ENCODE results near the gene TAS2R40. TPM values are rescaled to one million over a fixed set of nuclear protein-coding genes. Genes with fewer than 3 reads are reported as not detected.
"Not testable (repeated sequence)": the region's sequence is repeated elsewhere in the genome, so short reads cannot be mapped to it uniquely, and the experiment has no call there.

TAS2R40 gene
- polyA plus RNA-seq, 1 donor from 2014 or later: not detected

DNA sequence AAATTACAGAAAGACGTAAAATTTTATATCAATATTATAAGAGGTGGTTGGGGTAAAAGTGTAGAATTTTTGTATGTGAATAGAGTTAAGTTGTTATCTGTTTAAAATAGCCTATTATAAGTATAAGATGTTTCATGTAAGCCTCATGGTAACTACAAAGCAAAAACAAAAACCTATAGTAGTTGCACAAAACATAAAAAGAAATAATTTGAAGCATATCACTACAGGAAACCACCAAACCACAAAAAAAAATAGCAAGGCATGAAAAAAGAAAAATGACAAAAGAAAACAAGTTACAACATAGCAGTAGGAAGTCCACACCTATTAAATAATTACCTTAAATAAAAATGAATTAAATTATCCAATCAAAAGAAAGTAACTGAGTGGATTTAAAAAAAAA is 29.0 kb downstream of the TAS2R40 start:
- peaks cover 1 to 12% (median 9%) of the 10 kb centered on the region in 3 donors for H3K9me3 Mint-ChIP-seq
- peaks cover 1% of the 10 kb centered on the region for H3K27me3 Mint-ChIP-seq
- peaks cover 40 to 57% (median 49%) of the 10 kb centered on the region in 3 donors for H3K4me1 Mint-ChIP-seq
- peaks cover 13% of the 10 kb centered on the region for H3K36me3 Mint-ChIP-seq
- peak overlapping the region in 3 of 4 donors; percentile 10 to 87 (median 31) for H3K4me3 Mint-ChIP-seq
- H3K27ac Mint-ChIP-seq: peak overlapping the region in 2 of 3 donors; percentile 47 to 79

DNA sequence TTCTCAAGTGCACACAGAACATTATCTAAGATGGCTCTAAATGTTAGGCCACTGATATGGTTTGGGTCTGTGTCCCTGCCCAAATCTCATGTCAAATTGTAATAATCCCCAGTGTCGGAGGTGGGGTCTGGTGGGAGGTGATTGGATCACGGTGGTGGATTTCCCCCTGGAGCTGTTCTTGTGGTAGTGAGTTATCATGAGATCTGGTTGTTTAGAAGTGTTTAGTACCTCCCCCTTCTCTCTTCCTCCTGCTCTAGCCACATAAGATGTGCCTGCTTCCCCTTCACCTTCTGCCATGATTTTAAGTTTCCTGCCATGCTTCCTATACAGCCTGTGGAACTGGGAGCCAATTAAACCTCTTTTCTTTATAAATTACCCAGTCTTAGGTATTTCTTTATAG is 30.2 kb downstream of the TAS2R40 start:
- Mint-ChIP-seq H3K9me3 (peaks cover 1 to 12% (median 9%) of the 10 kb centered on the region in 3 donors), H3K4me3 (peak overlapping the region in 3 of 4 donors; percentile 1 to 65 (median 9)), H3K27me3 (peaks cover under 1% of the 10 kb centered on the region), H3K36me3 (peaks cover 13% of the 10 kb centered on the region), H3K4me1 (peaks cover 49 to 56% (median 50%) of the 10 kb centered on the region in 3 donors), H3K27ac (peak overlapping the region; percentile 24 to 79 (median 32))

DNA sequence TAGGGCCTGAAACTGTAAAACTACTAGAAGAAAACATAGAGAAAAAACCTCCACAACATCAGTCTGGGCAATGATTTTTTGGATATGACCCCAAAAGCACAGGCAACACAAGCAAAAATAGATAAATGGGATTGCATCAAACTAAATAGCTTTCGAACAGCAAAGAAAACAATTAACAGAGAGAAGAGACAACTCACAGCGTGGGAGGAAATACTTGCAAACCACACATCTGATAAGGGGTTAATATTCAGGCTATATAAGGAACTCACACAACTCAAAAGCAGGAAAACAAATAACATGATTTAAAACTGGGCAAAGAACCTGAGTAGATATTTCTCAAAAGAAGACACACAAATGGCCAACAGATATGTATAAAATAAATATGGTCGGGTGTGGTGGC is 33.7 kb downstream of the TAS2R40 start:
- peaks cover 56 to 67% (median 61%) of the 10 kb centered on the region in 3 donors for H3K4me1 Mint-ChIP-seq
- H3K27me3 Mint-ChIP-seq: no peaks in the 10 kb centered on the region
- H3K9me3 Mint-ChIP-seq: peaks cover 1 to 7% (median 5%) of the 10 kb centered on the region in 3 donors
- peak overlapping the region; percentile 89 to 95 (median 94) for H3K27ac Mint-ChIP-seq
- H3K36me3 Mint-ChIP-seq: peaks cover 8% of the 10 kb centered on the region
- peak overlapping the region in 2 of 4 donors; percentile 6 to 44 for H3K4me3 Mint-ChIP-seq

DNA sequence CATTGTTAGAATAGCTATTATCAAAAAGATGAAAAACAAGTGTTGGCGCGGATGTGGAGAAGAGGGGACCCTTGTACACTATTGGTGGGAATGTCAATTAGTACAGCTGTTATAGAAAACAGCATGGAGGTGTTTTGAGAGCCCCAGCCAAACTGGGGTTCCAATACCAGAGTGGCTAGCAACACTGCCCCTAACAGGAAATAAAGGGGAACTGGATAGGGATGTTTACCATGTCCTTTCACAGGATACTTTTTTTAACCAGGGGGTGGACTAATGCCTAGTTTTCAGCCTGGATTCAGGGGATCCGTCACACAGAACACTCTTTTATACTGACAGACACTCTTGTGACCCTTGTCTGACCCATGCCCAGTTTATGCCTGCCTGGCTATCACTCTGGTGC is 34.5 kb downstream of the TAS2R40 start:
- Mint-ChIP-seq H3K4me1 (peaks cover 51 to 61% (median 57%) of the 10 kb centered on the region in 3 donors), H3K27me3 (no peaks in the 10 kb centered on the region)

DNA sequence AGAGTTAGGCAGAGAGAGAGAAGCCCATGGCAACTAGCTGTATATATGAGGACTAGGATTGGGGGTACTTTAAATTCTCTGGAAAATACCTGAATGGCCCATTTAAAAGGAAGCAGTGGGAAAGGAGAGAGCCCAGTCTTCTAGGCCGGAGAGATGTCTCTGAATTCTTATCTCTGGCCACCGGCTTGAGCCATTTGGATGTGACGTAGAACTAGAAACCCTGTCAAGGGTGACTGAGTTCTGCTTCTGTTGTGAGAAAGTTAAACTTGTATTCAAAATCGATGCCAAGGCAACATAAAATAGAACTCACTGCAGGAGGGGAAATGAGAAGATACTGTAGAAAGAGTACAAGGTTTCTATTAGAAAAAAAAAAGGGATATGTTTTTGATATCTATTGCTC is 35.1 kb downstream of the TAS2R40 start:
- Mint-ChIP-seq H3K9me3 (peaks cover 1 to 7% (median 3%) of the 10 kb centered on the region in 3 donors), H3K27ac (peak overlapping the region; percentile 94 to 97 (median 95)), H3K27me3 (no peaks in the 10 kb centered on the region), H3K4me3 (peak overlapping the region; percentile 23 to 84 (median 42)), H3K4me1 (peaks cover 48 to 59% (median 54%) of the 10 kb centered on the region in 3 donors), H3K36me3 (peaks cover 8% of the 10 kb centered on the region)

More for the DNA sequence above, 34.5 kb downstream of the TAS2R40 start:
- peaks cover 8% of the 10 kb centered on the region for H3K36me3 Mint-ChIP-seq
- H3K4me3 Mint-ChIP-seq: peak overlapping the region in 3 of 4 donors; percentile 40 to 84 (median 44)
- peaks cover 1 to 7% (median 3%) of the 10 kb centered on the region in 3 donors for H3K9me3 Mint-ChIP-seq
- peak overlapping the region; percentile 94 to 97 (median 95) for H3K27ac Mint-ChIP-seq

DNA sequence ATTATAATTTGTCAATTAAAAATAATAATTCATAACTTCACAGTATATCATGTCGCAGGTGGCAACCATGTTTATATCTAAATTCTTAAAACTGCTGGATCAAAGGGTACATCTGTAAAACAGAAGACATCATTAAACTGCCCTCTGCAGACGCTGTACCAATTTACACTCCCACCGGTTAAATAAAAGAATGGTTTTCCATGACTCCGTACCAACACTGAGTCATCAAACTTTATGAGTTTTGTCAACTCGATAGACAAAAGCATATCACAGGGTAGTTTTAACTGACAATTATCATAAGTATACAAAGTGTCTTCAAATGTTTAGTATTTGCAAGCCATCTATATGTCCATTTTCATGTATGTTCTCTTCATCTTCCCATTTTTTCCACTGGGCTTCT is 35.7 kb downstream of the TAS2R40 start:
- Mint-ChIP-seq H3K4me1 (peaks cover 46 to 56% (median 51%) of the 10 kb centered on the region in 3 donors), H3K9me3 (peaks cover 1 to 7% (median 3%) of the 10 kb centered on the region in 3 donors), H3K4me3 (peak overlapping the region in 2 of 4 donors; percentile 44 to 68), H3K27me3 (no peaks in the 10 kb centered on the region), H3K27ac (peak overlapping the region in 2 of 3 donors; percentile 88 to 95), H3K36me3 (peaks cover 8% of the 10 kb centered on the region)

DNA sequence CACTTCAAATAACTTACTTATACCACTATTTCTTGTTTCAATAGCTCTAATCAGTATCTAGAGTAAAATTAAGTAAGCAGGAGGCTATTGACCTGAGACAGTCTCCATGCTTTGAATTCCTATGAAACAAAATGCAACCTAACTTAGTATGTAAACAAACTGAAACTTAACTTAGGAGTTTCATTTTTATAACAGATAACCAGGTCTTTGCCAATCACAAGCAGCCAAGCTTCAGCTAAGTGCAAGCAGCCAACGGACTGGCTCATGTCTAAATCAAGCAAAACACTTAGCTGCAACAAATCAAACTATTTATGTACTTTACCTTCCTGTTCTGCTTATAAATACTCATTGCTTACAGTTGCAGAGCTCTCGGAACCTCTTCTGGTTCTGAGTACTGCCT is 37.0 kb downstream of the TAS2R40 start:
- Mint-ChIP-seq H3K27ac (peak overlapping the region; percentile 86 to 94 (median 93)), H3K9me3 (peaks cover 0 to 6% (median 0%) of the 10 kb centered on the region in 3 donors), H3K4me1 (peaks cover 46 to 59% (median 50%) of the 10 kb centered on the region in 3 donors), H3K27me3 (no peaks in the 10 kb centered on the region), H3K4me3 (peak overlapping the region; percentile 69 to 93 (median 86)), H3K36me3 (peaks cover 5% of the 10 kb centered on the region)

DNA sequence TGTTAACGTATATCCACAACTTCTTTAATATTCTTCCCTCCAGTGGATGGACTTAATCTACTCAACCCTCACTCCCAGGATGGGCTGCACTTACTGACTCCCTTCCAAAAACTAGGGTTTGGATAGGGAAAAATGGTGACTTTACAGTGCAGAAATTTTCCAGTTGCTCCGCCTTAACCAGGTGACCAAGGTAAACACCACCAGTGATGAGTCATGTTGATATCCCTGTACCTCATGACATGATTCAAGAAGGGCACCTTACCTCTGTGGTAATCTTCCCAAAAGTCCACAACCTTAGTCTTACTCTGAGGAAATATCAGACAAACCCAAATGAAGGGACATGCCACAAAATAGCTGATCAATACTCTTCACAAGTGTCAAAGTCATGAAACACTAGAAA is 37.9 kb downstream of the TAS2R40 start:
- Mint-ChIP-seq H3K36me3 (peaks cover 2% of the 10 kb centered on the region), H3K4me3 (peak overlapping the region in 2 of 4 donors; percentile 88 to 93), H3K27ac (peak overlapping the region; percentile 86 to 94 (median 93)), H3K9me3 (no peaks in the 10 kb centered on the region), H3K27me3 (no peaks in the 10 kb centered on the region), H3K4me1 (peaks cover 50 to 63% (median 58%) of the 10 kb centered on the region in 3 donors)

DNA sequence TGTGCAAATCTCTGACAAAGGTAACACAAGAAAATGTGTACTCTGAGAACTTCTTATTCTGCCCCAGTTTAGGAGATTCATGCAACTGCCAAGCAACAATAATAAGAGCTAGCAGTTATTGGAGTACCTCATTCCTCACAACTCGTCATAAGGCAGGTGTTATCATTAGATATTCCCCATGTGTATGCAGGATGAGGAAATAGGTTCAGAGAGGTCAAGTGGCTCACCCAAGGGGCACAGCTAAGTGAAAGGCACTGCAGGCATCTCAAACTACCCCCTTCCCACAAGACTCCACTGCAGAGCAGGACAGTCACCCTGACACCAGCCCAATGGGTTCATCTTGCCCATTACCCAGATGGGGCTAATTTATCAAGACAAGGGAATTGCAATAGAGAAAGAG is 40.1 kb downstream of the TAS2R40 start:
- Mint-ChIP-seq H3K36me3 (no peaks in the 10 kb centered on the region), H3K4me1 (peaks cover 46 to 55% (median 51%) of the 10 kb centered on the region in 3 donors), H3K4me3 (peak overlapping the region; percentile 34 to 97 (median 66)), H3K9me3 (no peaks in the 10 kb centered on the region), H3K27me3 (no peaks in the 10 kb centered on the region), H3K27ac (peak overlapping the region in 2 of 3 donors; percentile 27 to 84)

DNA sequence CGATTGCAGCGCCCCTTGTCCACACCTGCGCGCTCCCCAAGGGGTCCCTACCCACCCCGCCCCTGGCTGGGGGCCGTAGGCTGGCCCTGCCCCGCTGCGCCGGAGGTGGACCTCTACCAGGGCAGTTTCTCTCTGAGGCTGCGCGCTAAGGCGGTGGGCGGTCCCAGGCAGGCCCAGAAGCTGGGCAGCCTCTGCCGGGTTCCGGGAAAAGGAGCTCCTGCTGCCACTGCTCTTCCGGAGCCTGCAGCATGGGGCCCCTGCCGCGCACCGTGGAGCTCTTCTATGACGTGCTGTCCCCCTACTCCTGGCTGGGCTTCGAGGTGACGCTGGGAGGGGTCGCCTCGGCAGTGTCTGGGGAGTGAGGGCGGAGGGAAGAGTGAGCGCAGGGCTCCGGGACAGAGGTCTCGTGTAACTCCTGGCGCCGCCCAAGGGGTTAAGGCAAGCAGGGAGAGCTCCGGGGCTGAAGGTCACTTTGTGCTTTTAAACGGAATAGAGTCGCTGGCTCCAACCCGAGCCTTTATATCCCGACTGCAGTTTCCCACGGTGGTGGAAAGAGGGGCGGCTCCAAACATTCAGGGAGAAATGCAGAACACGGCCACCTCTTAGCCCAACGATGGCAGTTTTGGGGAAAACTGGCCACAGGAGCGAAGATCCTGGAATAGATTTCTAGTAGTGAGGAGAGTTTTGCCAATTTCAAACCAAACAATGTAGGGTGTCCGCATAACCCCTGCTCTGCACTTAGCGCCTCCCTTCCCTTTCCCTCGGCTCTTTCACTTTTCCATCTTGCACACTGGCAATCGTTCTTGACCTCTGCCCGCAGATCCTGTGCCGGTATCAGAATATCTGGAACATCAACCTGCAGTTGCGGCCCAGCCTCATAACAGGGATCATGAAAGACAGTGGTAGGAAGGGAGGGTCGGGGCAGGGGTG is 41.7 kb downstream of the TAS2R40 start, which contains the start of gene GSTK1:
Gene GSTK1, plus strand, starts transcription at position 176 of the 930 bp plus-strand sequence. Its CDS starts 73 bp downstream, at position 249.
- Mint-ChIP-seq H3K4me3 (peak within 1 kb of the TSS; percentile 91 to 97 (median 95)), H3K27me3 (no peaks in the 10 kb centered on the region), H3K36me3 (no peaks in the 10 kb centered on the region), H3K4me1 (peaks cover 42 to 46% (median 43%) of the 10 kb centered on the region in 3 donors), H3K9me3 (no peaks in the 10 kb centered on the region), H3K27ac (peak within 1 kb of the TSS; percentile 76 to 98 (median 93))

DNA sequence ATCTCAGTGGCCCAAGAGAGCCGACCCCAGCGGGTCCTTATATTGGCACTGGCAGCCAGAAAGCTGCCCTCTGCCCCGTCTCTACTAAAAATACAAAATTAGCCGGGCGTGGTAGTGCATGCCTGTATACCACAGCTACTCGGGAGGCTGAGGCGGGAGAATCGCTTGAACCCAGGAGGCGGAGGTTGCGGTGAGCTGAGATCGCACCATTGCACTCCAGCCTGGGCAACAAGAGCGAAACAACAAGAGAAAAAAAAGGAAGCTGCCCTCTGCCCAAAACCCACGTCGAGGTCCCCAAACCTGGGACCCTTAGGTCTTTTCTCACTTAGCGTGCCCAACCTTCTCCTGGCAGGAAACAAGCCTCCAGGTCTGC is 42.3 kb downstream of the TAS2R40 start:
- H3K36me3 Mint-ChIP-seq, H3K9me3 Mint-ChIP-seq, H3K27me3 Mint-ChIP-seq: not testable (repeated sequence)

DNA sequence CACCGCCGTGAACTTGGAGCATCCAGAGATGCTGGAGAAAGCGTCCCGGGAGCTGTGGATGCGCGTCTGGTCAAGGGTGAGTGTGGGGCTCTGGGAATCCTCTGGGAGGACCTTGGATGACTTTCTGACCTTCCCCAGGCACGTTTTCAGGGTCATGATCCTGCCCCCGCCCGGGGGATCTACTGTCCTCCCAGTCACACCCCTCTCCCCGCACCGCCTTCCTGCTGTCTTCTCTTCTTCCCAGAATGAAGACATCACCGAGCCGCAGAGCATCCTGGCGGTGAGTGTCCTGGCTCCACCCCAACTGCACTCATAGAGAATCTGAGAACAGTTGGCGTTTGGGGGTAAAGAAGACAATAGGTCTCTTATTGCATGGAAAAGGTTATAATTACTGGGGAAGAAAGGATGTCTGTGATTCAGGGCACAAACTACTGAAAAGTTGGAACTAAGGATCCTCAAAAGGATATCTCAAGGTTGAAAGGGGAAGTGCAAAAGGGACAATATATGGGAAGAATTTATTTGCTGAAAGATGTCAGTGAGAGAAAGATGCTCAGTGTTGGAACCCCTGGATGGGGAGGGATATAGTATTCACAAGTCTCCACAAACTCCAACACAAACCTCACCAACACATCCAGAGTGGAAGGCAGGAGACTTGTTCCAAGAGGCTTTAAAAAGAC is 43.3 kb downstream of the TAS2R40 start:
- no peaks in the 10 kb centered on the region for H3K9me3 Mint-ChIP-seq

More for the DNA sequence above, 42.3 kb downstream of the TAS2R40 start:
- peak overlapping the region; percentile 91 to 97 (median 95) for H3K4me3 Mint-ChIP-seq
- peak overlapping the region; percentile 76 to 98 (median 93) for H3K27ac Mint-ChIP-seq
- peaks cover 38 to 39% (median 38%) of the 10 kb centered on the region in 3 donors for H3K4me1 Mint-ChIP-seq

DNA sequence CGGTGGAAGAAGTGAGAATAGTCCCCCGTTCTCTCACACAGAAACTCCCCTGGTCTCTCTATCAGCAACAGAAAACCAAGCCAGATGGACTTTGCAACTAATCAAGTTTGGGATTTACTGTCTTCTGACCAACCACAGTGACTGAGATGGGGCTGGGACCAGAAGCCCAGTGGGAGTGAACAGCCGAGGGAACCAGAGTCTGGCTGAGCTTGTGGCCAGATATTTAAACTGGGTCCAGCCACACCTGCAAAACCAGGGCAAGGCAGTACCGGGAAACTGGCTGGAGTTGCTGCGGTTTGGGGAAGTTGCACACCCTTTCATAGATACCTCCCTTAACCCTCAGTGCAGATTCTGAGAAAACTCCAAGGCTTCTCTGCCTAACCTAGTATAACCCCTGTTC is 47.4 kb downstream of the TAS2R40 start:
- H3K27me3 Mint-ChIP-seq: no peaks in the 10 kb centered on the region
- peak overlapping the region in 1 of 4 donors; percentile 70 for H3K4me3 Mint-ChIP-seq
- H3K4me1 Mint-ChIP-seq: peaks cover 16 to 25% (median 19%) of the 10 kb centered on the region in 3 donors
- no peaks in the 10 kb centered on the region for H3K9me3 Mint-ChIP-seq
- peak overlapping the region in 1 of 3 donors; percentile 41 for H3K27ac Mint-ChIP-seq
- peaks cover 1% of the 10 kb centered on the region for H3K36me3 Mint-ChIP-seq

More for the DNA sequence above, 43.3 kb downstream of the TAS2R40 start:
- Mint-ChIP-seq H3K36me3 (no peaks in the 10 kb centered on the region), H3K4me3 (peak overlapping the region; percentile 58 to 97 (median 95)), H3K27me3 (no peaks in the 10 kb centered on the region), H3K4me1 (peaks cover 30 to 34% (median 31%) of the 10 kb centered on the region in 3 donors), H3K27ac (peak overlapping the region; percentile 61 to 98 (median 93))

DNA sequence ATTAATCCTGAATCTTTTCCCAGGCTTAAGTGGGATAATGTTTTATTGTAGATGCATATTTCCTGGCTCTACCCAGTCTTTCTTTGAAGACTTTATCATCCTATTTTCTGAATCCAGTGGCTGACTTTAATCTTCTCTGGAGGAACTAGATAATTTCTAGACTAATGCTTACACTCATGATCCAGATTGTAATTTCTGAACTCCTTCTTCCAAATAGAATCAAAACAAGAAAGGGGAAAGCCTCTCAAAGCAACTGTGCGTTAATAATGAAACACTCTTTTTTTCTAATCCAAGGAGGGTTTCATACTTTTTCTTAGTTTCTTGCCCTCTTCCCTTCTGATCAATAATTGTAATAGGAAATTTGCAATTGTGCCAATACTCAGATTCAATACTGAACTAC is 49.4 kb downstream of the TAS2R40 start:
- H3K27ac Mint-ChIP-seq: peak overlapping the region in 1 of 3 donors; percentile 39
- H3K4me3 Mint-ChIP-seq: no peak overlapping the region
- no peaks in the 10 kb centered on the region for H3K9me3 Mint-ChIP-seq
- H3K4me1 Mint-ChIP-seq: peaks cover 1 to 11% (median 5%) of the 10 kb centered on the region in 3 donors
- H3K27me3 Mint-ChIP-seq: no peaks in the 10 kb centered on the region
- H3K36me3 Mint-ChIP-seq: peaks cover 1% of the 10 kb centered on the region

Measured in IgD-negative memory B cell (primary cell).